ENCODE data around the gene SCART1. TPM values are rescaled to one million over a fixed set of nuclear protein-coding genes. Genes with fewer than 3 reads are reported as not detected.

The SCART1 gene
- 27.4 and 36.2 TPM in 2 replicates for total RNA-seq (2013; cell fraction: nucleolus; rRNA removed)
- total RNA-seq (2014; rRNA removed) (0.60 and 0.62 TPM in 2 replicates), total RNA-seq (2014; rRNA removed; fragmentation: Illumina TruSeq; extraction: Trizol) (0.37 and 0.54 TPM in 2 replicates), total RNA-seq (2021) (1.2 TPM in 2 replicates), polyA plus RNA-seq (2011; rRNA removed) (22.0 and 23.1 TPM in 2 replicates), polyA plus RNA-seq (2014; fragmentation: Illumina TruSeq; extraction: Trizol) (0.32 and 0.72 TPM in 2 replicates), polyA plus RNA-seq (2014; fragmentation: Nextera tagmentation; extraction: Ambion mirVana) (under 1 TPM; 0.05 to 0.09 TPM), polyA plus RNA-seq (2014; rRNA removed) (1.2 and 1.5 TPM in 2 replicates), polyA plus RNA-seq (2016; fragmentation: Nextera tagmentation; extraction: Ambion mirVana) (under 1 TPM; 0.11 to 0.31 TPM), polyA minus RNA-seq (2011; rRNA and poly(A)+ RNA removed) (13.9 and 20.8 TPM in 2 replicates), Bru-seq, nascent RNA (percentile 54 among the genes with signal in this experiment), BruChase-seq, experiment 1, labeled RNA remaining after a 6-hour chase (percentile 68 among the genes with signal in this experiment), BruChase-seq, experiment 2, labeled RNA remaining after a 2-hour chase (percentile 63 among the genes with signal in this experiment)
- 0.24 TPM for polyA plus RNA-seq (2011; ENCODE audit: low read depth)
- polyA plus RNA-seq (2011; cell fraction: cytosol; rRNA removed): 15.1 and 20.2 TPM in 2 replicates
- 292 and 335 TPM in 2 replicates for polyA plus RNA-seq (2011; cell fraction: nucleus; rRNA removed)
- 1.3 TPM in 2 replicates for polyA plus RNA-seq (2012)
- 2.9 and 7.2 TPM in 2 replicates for polyA minus RNA-seq (2011; cell fraction: cytosol; rRNA and poly(A)+ RNA removed)
- 44.2 and 54.8 TPM in 2 replicates for polyA minus RNA-seq (2011; cell fraction: nucleus; rRNA and poly(A)+ RNA removed)
- long read RNA-seq, experiment 1, partial matches to known transcripts: 0 of 1 reads
- long read RNA-seq, experiment 1, other reads (novel, unspliced or antisense): 1 of 1 reads
- long read RNA-seq, experiment 2: 0 reads

DNA sequence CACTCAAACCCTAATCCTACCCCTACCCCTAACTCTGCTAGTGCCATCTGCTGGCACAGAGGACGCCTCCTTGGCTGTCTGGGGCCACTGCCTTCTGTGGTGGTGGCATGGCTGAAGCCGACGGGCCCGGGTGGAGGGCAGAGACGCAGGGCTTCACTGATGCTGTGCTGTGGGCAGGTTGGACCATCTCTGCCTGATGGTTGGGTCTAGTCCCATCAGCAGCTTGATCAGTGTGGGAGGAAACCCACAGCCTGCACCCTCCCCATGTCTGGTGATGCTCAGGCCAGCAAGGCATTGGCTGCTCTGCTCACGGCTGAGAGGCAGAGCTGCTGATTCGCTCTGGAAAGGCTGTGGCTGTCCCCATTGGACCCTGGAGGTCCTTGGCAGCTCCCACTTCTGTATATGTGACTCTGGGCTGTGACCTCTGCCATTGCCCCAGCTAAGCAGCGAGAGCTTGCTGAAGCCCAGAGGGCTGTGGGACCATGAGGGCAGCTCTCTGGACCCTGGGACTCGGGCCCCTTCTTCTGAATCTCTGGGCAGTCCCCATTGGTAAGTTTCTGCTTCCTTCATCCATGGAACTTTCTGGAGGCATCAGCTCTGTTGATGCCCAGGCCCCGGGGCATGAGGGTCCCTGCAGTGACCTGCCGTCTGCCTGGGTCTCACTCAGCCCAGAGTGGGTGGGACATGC lies at the start of gene SCART1:
Gene SCART1 (plus strand): TSS at position 430 of the 688 bp plus-strand sequence. CDS start 53 bp downstream, at position 483.
- WGBS (ENCODE audit: insufficient coverage, insufficient replicate concordance, low lambda C conversion rate, missing lambda C conversion rate): 42% methylated on average over 11 of the region's 11 CpGs
- CTCF ChIA-PET: interaction anchor here (2.2 kb wide), 1 partner anchor 15 kb away, joined by 10 read pairs; no protein-coding TSS in a partner anchor

More for the DNA sequence above, at the start of gene SCART1:
- Histone ChIP-seq H3K27ac (ENCODE audit: control insufficient read depth, insufficient read depth) (no peak within 1 kb of the TSS), H3K4me3 (no peak within 1 kb of the TSS), H3K27me3 (replicated peaks in 1 of 2; ENCODE audit: control insufficient read depth in 2 of 2, insufficient read depth in 2 of 2, low read length in 1 of 2) (no peaks in the 10 kb centered on the region), H3K36me3 (ENCODE audit: control insufficient read depth in 2 of 2, insufficient read depth in 2 of 2, low read length in 1 of 2) (no peaks in the 10 kb centered on the region), H3K9ac (ENCODE audit: control insufficient read depth, insufficient read depth, low read length) (no peak within 1 kb of the TSS), H4K20me1 (ENCODE audit: control insufficient read depth, insufficient read depth) (no peaks in the 10 kb centered on the region), H3K4me1 (ENCODE audit: control insufficient read depth, insufficient read depth, low read length) (no peaks in the 10 kb centered on the region), H3K9me3 (replicated peaks; ENCODE audit: control insufficient read depth, insufficient read depth, low read length) (peaks cover 2% of the 10 kb centered on the region; the same call in 2 of the 3 replicates), H3K79me2 (ENCODE audit: control insufficient read depth, insufficient read depth, low read length) (no peaks in the 10 kb centered on the region), H2AFZ (ENCODE audit: control insufficient read depth, low read depth, low read length) (no peak within 1 kb of the TSS), H3K4me2 (ENCODE audit: control insufficient read depth, insufficient read depth) (no peak within 1 kb of the TSS)
- SMC1A ChIA-PET (ENCODE audit: uncharacterized antibody, unreplicated experiment): no interaction called here
- no TSS peak for BruUV-seq (replicated peaks)
- in situ Hi-C loops (cut with MboI): no loop called here
- peak; percentile 29 for ATAC-seq
- TF ChIP-seq ETV6 (conservative IDR thresholded peaks at IDR 0.05 in 1 of 2, IDR thresholded peaks at IDR 0.05 in 1 of 2; ENCODE audit: borderline replicate concordance in 1 of 2, low read depth in 1 of 2): no peak
- no peak for TF ChIP-seq TBL1XR1 (IDR thresholded peaks at IDR 0.05; ENCODE audit: low read depth, low read length)
- TF ChIP-seq, protein P1, sequence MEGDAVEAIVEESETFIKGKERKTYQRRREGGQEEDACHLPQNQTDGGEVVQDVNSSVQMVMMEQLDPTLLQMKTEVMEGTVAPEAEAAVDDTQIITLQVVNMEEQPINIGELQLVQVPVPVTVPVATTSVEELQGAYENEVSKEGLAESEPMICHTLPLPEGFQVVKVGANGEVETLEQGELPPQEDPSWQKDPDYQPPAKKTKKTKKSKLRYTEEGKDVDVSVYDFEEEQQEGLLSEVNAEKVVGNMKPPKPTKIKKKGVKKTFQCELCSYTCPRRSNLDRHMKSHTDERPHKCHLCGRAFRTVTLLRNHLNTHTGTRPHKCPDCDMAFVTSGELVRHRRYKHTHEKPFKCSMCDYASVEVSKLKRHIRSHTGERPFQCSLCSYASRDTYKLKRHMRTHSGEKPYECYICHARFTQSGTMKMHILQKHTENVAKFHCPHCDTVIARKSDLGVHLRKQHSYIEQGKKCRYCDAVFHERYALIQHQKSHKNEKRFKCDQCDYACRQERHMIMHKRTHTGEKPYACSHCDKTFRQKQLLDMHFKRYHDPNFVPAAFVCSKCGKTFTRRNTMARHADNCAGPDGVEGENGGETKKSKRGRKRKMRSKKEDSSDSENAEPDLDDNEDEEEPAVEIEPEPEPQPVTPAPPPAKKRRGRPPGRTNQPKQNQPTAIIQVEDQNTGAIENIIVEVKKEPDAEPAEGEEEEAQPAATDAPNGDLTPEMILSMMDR (IDR thresholded peaks at IDR 0.05 in 2 of 3, conservative IDR thresholded peaks at IDR 0.05 in 1 of 3; ENCODE audit: control insufficient read depth in 2 of 3, extremely low read depth in 1 of 3, insufficient read depth in 1 of 3, low read depth in 3 of 3, low read length in 3 of 3): 0 out of 6 replicates have a peak, but pooled peaks of 1 of the 3 experiments have one; percentile 5
- no peak for TF ChIP-seq SMAD1 (IDR thresholded peaks at IDR 0.05; ENCODE audit: low read depth, partially characterized antibody)
- intact Hi-C loops (cut with micrococcal nuclease; ENCODE audit: unreplicated experiment): no loop called here
- no peak for FAIRE-seq
- RAD21 ChIA-PET (ENCODE audit: unreplicated experiment): no interaction called here
- DNase-seq (ENCODE audit: low read depth, low spot score): no peak
- POLR2A ChIA-PET: no interaction called here
